Measurements from ENCODE around the gene VWA8. TPM values are rescaled to one million over a fixed set of nuclear protein-coding genes. Genes with fewer than 3 reads are reported as not detected.

The VWA8 gene
- total and polyA plus RNA-seq, 2 experiments from 2014 or later, result 6.3 to 24.6 TPM

DNA sequence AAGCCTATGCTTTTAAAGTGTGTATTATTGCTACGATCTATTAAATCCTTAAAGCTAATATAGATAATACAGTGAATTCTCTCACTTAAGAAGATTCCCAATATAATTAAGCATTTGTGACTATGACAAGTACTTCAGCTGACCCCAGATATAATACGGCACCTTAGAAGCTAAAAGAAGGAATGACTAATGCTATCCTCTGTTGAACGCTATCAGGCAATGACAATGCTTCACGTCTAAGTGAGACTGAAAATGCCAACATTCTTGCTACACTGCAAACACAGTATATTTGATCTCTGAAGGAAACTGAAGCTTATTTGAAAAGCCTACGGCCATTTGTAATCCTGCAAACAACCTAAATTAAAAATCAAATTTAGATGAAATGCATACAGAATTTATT is 19.7 kb downstream of the VWA8 start (continued):
- TF ChIP-seq, protein P1, sequence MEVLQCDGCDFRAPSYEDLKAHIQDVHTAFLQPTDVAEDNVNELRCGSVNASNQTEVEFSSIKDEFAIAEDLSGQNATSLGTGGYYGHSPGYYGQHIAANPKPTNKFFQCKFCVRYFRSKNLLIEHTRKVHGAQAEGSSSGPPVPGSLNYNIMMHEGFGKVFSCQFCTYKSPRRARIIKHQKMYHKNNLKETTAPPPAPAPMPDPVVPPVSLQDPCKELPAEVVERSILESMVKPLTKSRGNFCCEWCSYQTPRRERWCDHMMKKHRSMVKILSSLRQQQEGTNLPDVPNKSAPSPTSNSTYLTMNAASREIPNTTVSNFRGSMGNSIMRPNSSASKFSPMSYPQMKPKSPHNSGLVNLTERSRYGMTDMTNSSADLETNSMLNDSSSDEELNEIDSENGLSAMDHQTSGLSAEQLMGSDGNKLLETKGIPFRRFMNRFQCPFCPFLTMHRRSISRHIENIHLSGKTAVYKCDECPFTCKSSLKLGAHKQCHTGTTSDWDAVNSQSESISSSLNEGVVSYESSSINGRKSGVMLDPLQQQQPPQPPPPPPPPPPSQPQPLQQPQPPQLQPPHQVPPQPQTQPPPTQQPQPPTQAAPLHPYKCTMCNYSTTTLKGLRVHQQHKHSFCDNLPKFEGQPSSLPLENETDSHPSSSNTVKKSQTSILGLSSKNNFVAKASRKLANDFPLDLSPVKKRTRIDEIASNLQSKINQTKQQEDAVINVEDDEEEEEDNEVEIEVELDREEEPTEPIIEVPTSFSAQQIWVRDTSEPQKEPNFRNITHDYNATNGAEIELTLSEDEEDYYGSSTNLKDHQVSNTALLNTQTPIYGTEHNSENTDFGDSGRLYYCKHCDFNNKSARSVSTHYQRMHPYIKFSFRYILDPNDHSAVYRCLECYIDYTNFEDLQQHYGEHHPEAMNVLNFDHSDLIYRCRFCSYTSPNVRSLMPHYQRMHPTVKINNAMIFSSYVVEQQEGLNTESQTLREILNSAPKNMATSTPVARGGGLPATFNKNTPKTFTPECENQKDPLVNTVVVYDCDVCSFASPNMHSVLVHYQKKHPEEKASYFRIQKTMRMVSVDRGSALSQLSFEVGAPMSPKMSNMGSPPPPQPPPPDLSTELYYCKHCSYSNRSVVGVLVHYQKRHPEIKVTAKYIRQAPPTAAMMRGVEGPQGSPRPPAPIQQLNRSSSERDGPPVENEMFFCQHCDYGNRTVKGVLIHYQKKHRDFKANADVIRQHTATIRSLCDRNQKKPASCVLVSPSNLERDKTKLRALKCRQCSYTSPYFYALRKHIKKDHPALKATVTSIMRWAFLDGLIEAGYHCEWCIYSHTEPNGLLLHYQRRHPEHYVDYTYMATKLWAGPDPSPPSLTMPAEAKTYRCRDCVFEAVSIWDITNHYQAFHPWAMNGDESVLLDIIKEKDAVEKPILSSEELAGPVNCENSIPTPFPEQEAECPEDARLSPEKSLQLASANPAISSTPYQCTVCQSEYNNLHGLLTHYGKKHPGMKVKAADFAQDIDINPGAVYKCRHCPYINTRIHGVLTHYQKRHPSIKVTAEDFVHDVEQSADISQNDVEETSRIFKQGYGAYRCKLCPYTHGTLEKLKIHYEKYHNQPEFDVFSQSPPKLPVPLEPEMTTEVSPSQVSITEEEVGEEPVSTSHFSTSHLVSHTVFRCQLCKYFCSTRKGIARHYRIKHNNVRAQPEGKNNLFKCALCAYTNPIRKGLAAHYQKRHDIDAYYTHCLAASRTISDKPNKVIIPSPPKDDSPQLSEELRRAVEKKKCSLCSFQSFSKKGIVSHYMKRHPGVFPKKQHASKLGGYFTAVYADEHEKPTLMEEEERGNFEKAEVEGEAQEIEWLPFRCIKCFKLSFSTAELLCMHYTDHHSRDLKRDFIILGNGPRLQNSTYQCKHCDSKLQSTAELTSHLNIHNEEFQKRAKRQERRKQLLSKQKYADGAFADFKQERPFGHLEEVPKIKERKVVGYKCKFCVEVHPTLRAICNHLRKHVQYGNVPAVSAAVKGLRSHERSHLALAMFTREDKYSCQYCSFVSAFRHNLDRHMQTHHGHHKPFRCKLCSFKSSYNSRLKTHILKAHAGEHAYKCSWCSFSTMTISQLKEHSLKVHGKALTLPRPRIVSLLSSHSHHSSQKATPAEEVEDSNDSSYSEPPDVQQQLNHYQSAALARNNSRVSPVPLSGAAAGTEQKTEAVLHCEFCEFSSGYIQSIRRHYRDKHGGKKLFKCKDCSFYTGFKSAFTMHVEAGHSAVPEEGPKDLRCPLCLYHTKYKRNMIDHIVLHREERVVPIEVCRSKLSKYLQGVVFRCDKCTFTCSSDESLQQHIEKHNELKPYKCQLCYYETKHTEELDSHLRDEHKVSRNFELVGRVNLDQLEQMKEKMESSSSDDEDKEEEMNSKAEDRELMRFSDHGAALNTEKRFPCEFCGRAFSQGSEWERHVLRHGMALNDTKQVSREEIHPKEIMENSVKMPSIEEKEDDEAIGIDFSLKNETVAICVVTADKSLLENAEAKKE (CRISPR knock-in tag; IDR thresholded peaks at IDR 0.05), result no peak
- TF ChIP-seq, protein P2, sequence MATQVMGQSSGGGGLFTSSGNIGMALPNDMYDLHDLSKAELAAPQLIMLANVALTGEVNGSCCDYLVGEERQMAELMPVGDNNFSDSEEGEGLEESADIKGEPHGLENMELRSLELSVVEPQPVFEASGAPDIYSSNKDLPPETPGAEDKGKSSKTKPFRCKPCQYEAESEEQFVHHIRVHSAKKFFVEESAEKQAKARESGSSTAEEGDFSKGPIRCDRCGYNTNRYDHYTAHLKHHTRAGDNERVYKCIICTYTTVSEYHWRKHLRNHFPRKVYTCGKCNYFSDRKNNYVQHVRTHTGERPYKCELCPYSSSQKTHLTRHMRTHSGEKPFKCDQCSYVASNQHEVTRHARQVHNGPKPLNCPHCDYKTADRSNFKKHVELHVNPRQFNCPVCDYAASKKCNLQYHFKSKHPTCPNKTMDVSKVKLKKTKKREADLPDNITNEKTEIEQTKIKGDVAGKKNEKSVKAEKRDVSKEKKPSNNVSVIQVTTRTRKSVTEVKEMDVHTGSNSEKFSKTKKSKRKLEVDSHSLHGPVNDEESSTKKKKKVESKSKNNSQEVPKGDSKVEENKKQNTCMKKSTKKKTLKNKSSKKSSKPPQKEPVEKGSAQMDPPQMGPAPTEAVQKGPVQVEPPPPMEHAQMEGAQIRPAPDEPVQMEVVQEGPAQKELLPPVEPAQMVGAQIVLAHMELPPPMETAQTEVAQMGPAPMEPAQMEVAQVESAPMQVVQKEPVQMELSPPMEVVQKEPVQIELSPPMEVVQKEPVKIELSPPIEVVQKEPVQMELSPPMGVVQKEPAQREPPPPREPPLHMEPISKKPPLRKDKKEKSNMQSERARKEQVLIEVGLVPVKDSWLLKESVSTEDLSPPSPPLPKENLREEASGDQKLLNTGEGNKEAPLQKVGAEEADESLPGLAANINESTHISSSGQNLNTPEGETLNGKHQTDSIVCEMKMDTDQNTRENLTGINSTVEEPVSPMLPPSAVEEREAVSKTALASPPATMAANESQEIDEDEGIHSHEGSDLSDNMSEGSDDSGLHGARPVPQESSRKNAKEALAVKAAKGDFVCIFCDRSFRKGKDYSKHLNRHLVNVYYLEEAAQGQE (IDR thresholded peaks at IDR 0.05; ENCODE audit: unreplicated experiment), result no peak
- no peak for TF ChIP-seq STAT1 (IDR thresholded peaks at IDR 0.05; ENCODE audit: unreplicated experiment)

DNA sequence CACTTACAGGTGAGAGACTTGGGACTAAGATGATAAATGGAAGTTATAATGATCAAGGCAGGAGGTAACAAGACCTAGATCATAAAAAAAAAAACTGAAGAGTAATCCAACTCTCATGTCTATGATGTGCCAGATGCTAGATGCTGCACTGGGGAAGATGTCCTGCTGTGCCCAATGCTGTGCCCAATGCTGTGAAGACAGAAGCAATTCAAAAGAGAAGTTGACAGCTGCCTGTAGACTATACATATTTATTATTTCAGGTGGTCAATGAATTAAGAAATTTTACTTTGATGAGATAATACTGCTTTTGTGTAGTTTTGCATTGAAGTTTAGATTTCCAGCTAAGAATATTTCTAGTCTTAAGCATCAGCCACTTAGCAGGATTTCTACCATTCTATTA is 21.5 kb downstream of the VWA8 start:
- no peaks in the 10 kb centered on the region for H3K4me1 ChIP-seq (ENCODE audit: insufficient read depth)
- Mint-ChIP-seq H3K9me3 (no peaks in the 10 kb centered on the region), H3K27me3 (ENCODE audit: insufficient read depth, low read depth, poor library complexity) (no peaks in the 10 kb centered on the region), H3K36me3 (ENCODE audit: low read depth) (0 out of 3 replicates have a peak, but pooled peaks cover 1% of the 10 kb centered on the region), H3K4me1 (peaks cover 4% of the 10 kb centered on the region; the same call in 1 of the 3 replicates), H3K4me3 (no peak overlapping the region), H3K27ac (no peak overlapping the region)
- no peak overlapping the region for H3K4me2 ChIP-seq
- DNase-seq (ENCODE audit: low spot score), result no peak
- H3K4me3 ChIP-seq, result no peak overlapping the region
- no peak for ATAC-seq
- H3K36me3 ChIP-seq (ENCODE audit: insufficient read depth), result no peaks in the 10 kb centered on the region
- H3K27me3 ChIP-seq (ENCODE audit: insufficient read depth), result no peaks in the 10 kb centered on the region
- no peak overlapping the region for H2AFZ ChIP-seq
- no peak overlapping the region for H3K27ac ChIP-seq (ENCODE audit: low read depth)
- TF ChIP-seq EZH2phosphoT487 (IDR thresholded peaks at IDR 0.05; ENCODE audit: unreplicated experiment), result no peak
- no peaks in the 10 kb centered on the region for H3F3A ChIP-seq (replicated peaks; ENCODE audit: low read depth)
- 0 out of 2 replicates have a peak, but pooled peaks cover 5% of the 10 kb centered on the region for H4K20me1 ChIP-seq (replicated peaks; ENCODE audit: insufficient read depth)
- H3K79me2 ChIP-seq (replicated peaks; ENCODE audit: insufficient read depth), result peaks cover 15% of the 10 kb centered on the region
- H3K9me2 ChIP-seq (ENCODE audit: insufficient read depth), result no peaks in the 10 kb centered on the region

All from GM23338 (cell line).